Left forelimb (tissue), 1 donor: Measurements from ENCODE around the gene GHDC.
"Not testable (repeated sequence)": the region's sequence is repeated elsewhere in the genome, so short reads cannot be mapped to it uniquely, and the experiment has no call there.

Source experiments
- DNase-seq: peaks from one replicate; pipeline ENCODE4 v3.0.0-alpha.2; 2018; ENCODE audit warnings: low spot score

Gene GHDC

DNA sequence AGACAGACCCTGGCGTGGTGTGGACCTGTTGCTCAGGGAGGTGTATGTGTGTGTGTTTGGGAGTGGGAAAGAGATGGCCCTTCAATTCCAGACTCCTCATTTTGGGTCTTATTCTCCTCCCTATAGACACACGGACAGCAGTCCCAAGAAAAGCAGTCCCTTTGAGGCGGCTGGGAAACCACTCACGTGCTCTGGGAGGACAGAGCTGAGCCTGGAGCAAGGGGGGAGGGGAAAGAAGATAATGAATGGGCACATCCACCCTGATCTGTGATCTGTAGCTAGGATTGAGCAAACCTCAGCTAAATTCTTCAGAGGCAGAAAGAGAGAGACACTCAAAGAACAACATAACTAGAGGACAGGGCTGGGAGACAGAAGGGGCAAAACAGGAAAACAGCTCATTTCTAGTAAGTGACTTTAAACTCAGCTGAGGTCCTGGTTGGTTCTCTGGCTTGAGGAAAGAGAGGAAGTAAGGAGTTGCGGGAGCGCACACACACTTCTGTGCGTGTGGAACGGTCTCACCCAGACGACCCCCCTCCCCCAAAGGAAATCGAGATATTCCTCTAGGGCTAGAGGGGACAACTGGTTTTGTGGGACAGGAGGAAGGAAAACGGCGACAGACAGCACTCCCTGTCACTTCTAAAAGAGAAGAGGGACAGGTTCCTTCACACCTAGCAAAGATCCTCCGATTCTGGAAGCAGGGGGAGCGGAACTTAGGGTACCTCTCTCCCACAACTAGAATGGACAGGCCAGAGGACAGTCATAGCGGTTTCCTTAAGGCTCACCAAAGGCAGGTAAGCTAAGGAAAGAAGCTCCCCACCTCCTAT lies 40.2 kb downstream of the GHDC start:
- DNase-seq = no peak

- no peak for DNase-seq
These were observed 47.2 kb downstream of the GHDC start for GRCh38 chr17:42146911-42147607.

DNA sequence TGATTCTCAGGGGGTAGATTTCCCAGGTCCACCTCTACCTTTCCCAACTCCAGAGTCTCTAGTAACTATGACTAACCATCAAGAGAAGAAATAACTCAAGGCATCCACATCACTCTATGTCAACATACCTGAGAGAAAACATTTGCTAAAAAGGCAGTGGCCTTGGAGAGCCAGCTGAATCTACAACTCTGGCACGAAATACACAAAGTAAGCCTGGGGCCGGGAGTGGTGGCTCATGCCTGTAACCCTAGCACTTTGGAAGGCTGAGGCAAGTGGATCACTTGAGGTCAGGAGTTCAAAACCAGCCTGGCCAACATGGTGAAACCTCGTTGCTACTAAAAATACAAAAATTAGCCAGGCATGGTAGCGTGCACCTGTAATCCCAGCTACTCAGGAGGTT lies 51.2 kb downstream of the GHDC start:
- not testable (repeated sequence) for DNase-seq

DNA sequence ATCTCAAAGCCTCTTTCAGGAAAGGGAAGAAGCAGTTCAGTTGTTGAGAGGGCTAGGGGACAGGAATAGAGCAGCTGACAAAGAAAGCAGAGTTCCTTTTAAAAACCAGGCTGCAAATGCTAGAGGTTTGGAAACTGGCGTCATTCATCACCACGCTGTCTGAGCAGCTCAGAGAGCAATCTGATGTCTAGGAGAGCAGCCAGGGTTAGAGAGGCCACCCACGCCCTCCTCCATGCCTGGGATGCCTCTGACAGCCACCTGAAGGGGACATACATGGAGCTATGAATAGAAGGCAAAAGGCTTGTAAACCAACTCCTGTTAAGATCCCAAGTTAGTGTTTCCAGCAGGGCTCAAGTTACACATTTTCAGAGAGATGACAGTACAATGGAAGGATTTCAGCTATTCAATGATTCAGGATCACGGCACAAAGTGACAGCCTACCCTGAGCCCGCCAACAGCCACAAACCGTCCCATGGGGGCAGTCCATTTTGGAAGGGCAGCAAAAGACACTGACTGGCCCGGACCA lies 51.9 kb downstream of the GHDC start:
- no peak for DNase-seq

GRCh38 chr17:42141382-42141781 lies 52.9 kb downstream of the GHDC start:
- no peak for DNase-seq

- not testable (repeated sequence) for DNase-seq
These were observed 53.6 kb downstream of the GHDC start for GRCh38 chr17:42140690-42141089.
